ENCODE data around the gene SPOCK2. TPM values are rescaled to one million over a fixed set of nuclear protein-coding genes. Genes with fewer than 3 reads are reported as not detected.

Gene SPOCK2
- total RNA-seq, 2 experiments from 2014 or later: 0.76 to 7.5 TPM

GRCh38 chr10:72019085-72019876 is 69.1 kb downstream of the SPOCK2 start:
- Histone ChIP-seq H3K4me3 (ENCODE audit: low read depth, low read length, poor library complexity, severe bottlenecking) (no peak overlapping the region), H4K20me1 (ENCODE audit: insufficient read depth, low read length) (no peaks in the 10 kb centered on the region), H3K9me2 (ENCODE audit: insufficient read depth, low read length) (no peaks in the 10 kb centered on the region), H3K4me2 (ENCODE audit: low read length) (no peak overlapping the region), H3K36me3 (ENCODE audit: insufficient read depth, low read length) (no peaks in the 10 kb centered on the region), H3K9me3 (ENCODE audit: low read length) (no peaks in the 10 kb centered on the region), H3K79me2 (ENCODE audit: insufficient read depth, low read depth, low read length) (no peaks in the 10 kb centered on the region), H2AFZ (ENCODE audit: low read length) (no peak overlapping the region), H3K4me1 (ENCODE audit: insufficient read depth, low read length, poor library complexity, severe bottlenecking) (no peaks in the 10 kb centered on the region), H3K27ac (ENCODE audit: low read depth, low read length, poor library complexity, severe bottlenecking) (no peak overlapping the region)
- intact Hi-C loops (cut with micrococcal nuclease; ENCODE audit: unreplicated experiment): no loop called here
- CTCF ChIA-PET (ENCODE audit: unreplicated experiment): interaction anchor here (1.1 kb wide), 1 partner anchor 29 kb away, joined by 3 read pairs; no protein-coding TSS in a partner anchor
- no peak for TF ChIP-seq EZH2phosphoT487 (IDR thresholded peaks at IDR 0.05; ENCODE audit: borderline replicate concordance, low read depth, low read length)
- TF ChIP-seq, protein P1, sequence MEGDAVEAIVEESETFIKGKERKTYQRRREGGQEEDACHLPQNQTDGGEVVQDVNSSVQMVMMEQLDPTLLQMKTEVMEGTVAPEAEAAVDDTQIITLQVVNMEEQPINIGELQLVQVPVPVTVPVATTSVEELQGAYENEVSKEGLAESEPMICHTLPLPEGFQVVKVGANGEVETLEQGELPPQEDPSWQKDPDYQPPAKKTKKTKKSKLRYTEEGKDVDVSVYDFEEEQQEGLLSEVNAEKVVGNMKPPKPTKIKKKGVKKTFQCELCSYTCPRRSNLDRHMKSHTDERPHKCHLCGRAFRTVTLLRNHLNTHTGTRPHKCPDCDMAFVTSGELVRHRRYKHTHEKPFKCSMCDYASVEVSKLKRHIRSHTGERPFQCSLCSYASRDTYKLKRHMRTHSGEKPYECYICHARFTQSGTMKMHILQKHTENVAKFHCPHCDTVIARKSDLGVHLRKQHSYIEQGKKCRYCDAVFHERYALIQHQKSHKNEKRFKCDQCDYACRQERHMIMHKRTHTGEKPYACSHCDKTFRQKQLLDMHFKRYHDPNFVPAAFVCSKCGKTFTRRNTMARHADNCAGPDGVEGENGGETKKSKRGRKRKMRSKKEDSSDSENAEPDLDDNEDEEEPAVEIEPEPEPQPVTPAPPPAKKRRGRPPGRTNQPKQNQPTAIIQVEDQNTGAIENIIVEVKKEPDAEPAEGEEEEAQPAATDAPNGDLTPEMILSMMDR (conservative IDR thresholded peaks at IDR 0.05; ENCODE audit: low read length): no peak
- BruUV-seq (replicated peaks): no TSS peak
- no peak for DNase-seq (ENCODE audit: low spot score)
- POLR2A ChIA-PET: no interaction called here

GRCh38 chr10:72016608-72017300 is 71.6 kb downstream of the SPOCK2 start:
- Histone ChIP-seq H4K20me1 (ENCODE audit: insufficient read depth, low read length) (no peaks in the 10 kb centered on the region), H3K27ac (ENCODE audit: low read depth, low read length, poor library complexity, severe bottlenecking) (no peak overlapping the region), H3K9me3 (ENCODE audit: low read length) (no peaks in the 10 kb centered on the region), H3K4me3 (ENCODE audit: low read depth, low read length, poor library complexity, severe bottlenecking) (no peak overlapping the region), H3K9me2 (ENCODE audit: insufficient read depth, low read length) (no peaks in the 10 kb centered on the region), H2AFZ (ENCODE audit: low read length) (no peak overlapping the region), H3K4me2 (ENCODE audit: low read length) (no peak overlapping the region), H3K79me2 (ENCODE audit: insufficient read depth, low read depth, low read length) (no peaks in the 10 kb centered on the region), H3K36me3 (ENCODE audit: insufficient read depth, low read length) (no peaks in the 10 kb centered on the region), H3K4me1 (ENCODE audit: insufficient read depth, low read length, poor library complexity, severe bottlenecking) (no peaks in the 10 kb centered on the region)
- no peak for TF ChIP-seq EZH2phosphoT487 (IDR thresholded peaks at IDR 0.05; ENCODE audit: borderline replicate concordance, low read depth, low read length)
- TF ChIP-seq, protein P1 (conservative IDR thresholded peaks at IDR 0.05; ENCODE audit: low read length): no peak
- intact Hi-C loops (cut with micrococcal nuclease; ENCODE audit: unreplicated experiment): no loop called here
- ChIA-PET POLR2A (no interaction called here), CTCF (ENCODE audit: unreplicated experiment) (no interaction called here)
- BruUV-seq (replicated peaks): no TSS peak
- DNase-seq (ENCODE audit: low spot score): no peak

- POLR2A ChIA-PET: interaction anchor here (0.6 to 0.7 kb wide), 2 partner anchors 452 to 854 kb away, joined by 3 to 5 read pairs; no protein-coding TSS in a partner anchor
- Histone ChIP-seq H3K36me3 (ENCODE audit: insufficient read depth, low read length) (no peaks in the 10 kb centered on the region), H3K27ac (ENCODE audit: low read depth, low read length, poor library complexity, severe bottlenecking) (no peak overlapping the region), H3K9me3 (ENCODE audit: low read length) (no peaks in the 10 kb centered on the region), H3K79me2 (ENCODE audit: insufficient read depth, low read depth, low read length) (no peaks in the 10 kb centered on the region), H4K20me1 (ENCODE audit: insufficient read depth, low read length) (no peaks in the 10 kb centered on the region), H3K9me2 (ENCODE audit: insufficient read depth, low read length) (no peaks in the 10 kb centered on the region), H2AFZ (ENCODE audit: low read length) (no peak overlapping the region), H3K4me3 (ENCODE audit: low read depth, low read length, poor library complexity, severe bottlenecking) (no peak overlapping the region), H3K4me2 (ENCODE audit: low read length) (no peak overlapping the region), H3K4me1 (ENCODE audit: insufficient read depth, low read length, poor library complexity, severe bottlenecking) (no peaks in the 10 kb centered on the region)
- CTCF ChIA-PET (ENCODE audit: unreplicated experiment): no interaction called here
- intact Hi-C loops (cut with micrococcal nuclease; ENCODE audit: unreplicated experiment): no loop called here
- BruUV-seq (replicated peaks): no TSS peak
- no peak for DNase-seq (ENCODE audit: low spot score)
- TF ChIP-seq, protein P1 (conservative IDR thresholded peaks at IDR 0.05; ENCODE audit: low read length): no peak
- no peak for TF ChIP-seq EZH2phosphoT487 (IDR thresholded peaks at IDR 0.05; ENCODE audit: borderline replicate concordance, low read depth, low read length)
Observed at GRCh38 chr10:72015841-72016240, 72.5 kb downstream of the SPOCK2 start.

Data from OCI-LY7 (cell line).